Stomach (tissue), 9 donors: ENCODE measurements around the gene ELOVL7. TPM values are rescaled to one million over a fixed set of nuclear protein-coding genes. Genes with fewer than 3 reads are reported as not detected.

Experiments
- DNase-seq, 2 donors: peaks; one replicate each; pipeline versions ENCODE4 v3.0.0 to v3.0.0-alpha.2; 2013 to 2019
- H3K27ac ChIP-seq, 5 donors: fragments of 200-600 bp in 4 of 5; sonication (generic) in 4 of 5; one replicate each; pipeline ENCODE4 v1.5.1; 2013 to 2019; ENCODE audit warnings: mild to moderate bottlenecking in 1 of 5, moderate library complexity in 1 of 5
- H3K27me3 ChIP-seq, 3 donors: fragments of 200-600 bp; sonication (generic); one replicate each; pipeline ENCODE4 v1.5.1; 2017 to 2019; ENCODE audit warnings: mixed run types in 1 of 3
- H3K36me3 ChIP-seq, 4 donors: fragments of 200-600 bp; sonication (generic); 1 replicate in 3 of 4; 2 replicates in 1 of 4; pipeline ENCODE4 v1.5.1; 2016 to 2019
- H3K4me1 ChIP-seq, 4 donors: fragments of 200-600 bp; sonication (generic); one replicate each; pipeline ENCODE4 v1.5.1; 2016 to 2019
- H3K4me3 ChIP-seq, 4 donors: fragments of 200-600 bp; sonication (generic) in 3 of 4; one replicate each; pipeline ENCODE4 v1.5.1; 2016 to 2019; ENCODE audit warnings: mild to moderate bottlenecking in 1 of 4
- H3K9me3 ChIP-seq, 4 donors: fragments of 200-600 bp; sonication (generic); one replicate each; pipeline ENCODE4 v1.5.1; 2016 to 2019
- CTCF ChIP-seq, 7 experiments: fragments of 450-650 bp in 4 of 7; fragments of 200-600 bp in 3 of 7; sonication (generic) in 3 of 7; IDR thresholded peaks; one replicate each; pipeline ENCODE4 v1.5.1; 2016 to 2019; ENCODE audit warnings: antibody characterized with exemption in 7 of 7, control low read depth in 2 of 7, mild to moderate bottlenecking in 1 of 7
- EP300 ChIP-seq: sonication (generic); formaldehyde crosslinking; IDR thresholded peaks from one replicate; pipeline ENCODE4 v1.6.1; 2017; ENCODE audit warnings: antibody characterized with exemption
- POLR2A ChIP-seq, 4 donors: fragments of 450-650 bp; IDR thresholded peaks; one replicate each; pipeline ENCODE4 v1.6.1; 2016; ENCODE audit warnings: antibody characterized with exemption in 4 of 4, control low read depth in 2 of 4, mild to moderate bottlenecking in 1 of 4, moderate library complexity in 1 of 4
- POLR2AphosphoS5 ChIP-seq, 3 donors: sonication (generic); formaldehyde crosslinking; IDR thresholded peaks; one replicate each; pipeline ENCODE4 v1.6.1; 2016; ENCODE audit warnings: antibody characterized with exemption in 3 of 3
- WGBS, 5 donors: extraction: QIAGEN DNeasy Blood & Tissue Kit in 3 of 5; methylation state at CpG; one replicate each; pipeline versions ENCODE4 v1.1.5 to v1.1.7; 2013 to 2018; 5-methylcytosine and 5-hydroxymethylcytosine counted together
- intact Hi-C: fragments of 100-400 bp; cut with DNase I; formaldehyde crosslinking; loops from one replicate; pipeline ENCODE4 v1.15.1; 2023; ENCODE audit warnings: low total_unique reads
- polyA plus RNA-seq, 3 donors: library from polyadenylated mRNA; stranded (reverse); fragments of 200-250 nt; gene quantifications; one replicate each; pipeline ENCODE4 v1.2.3, GENCODE V29; 2013
- total RNA-seq, 5 donors: library from RNA; depleted of rRNA; stranded (reverse); fragments of >200 nt; gene quantifications; one replicate each; pipeline versions ENCODE4 v1.1.0 to v1.2.3, GENCODE V29; 2014 to 2016
- donor health status: healthy with polysubstance abuse.
- donor health status: Bipolar disorder and iron deficiency.
- donor health status: healthy.

ELOVL7 gene
- total and polyA plus RNA-seq, 8 donors: 0.31 to 12.7 (median 1.6) TPM; not detected in 2

- H3K27me3 ChIP-seq: no peaks in the 10 kb centered on the region
- no peak overlapping the region for H3K27ac ChIP-seq
- TF ChIP-seq POLR2AphosphoS5 (IDR thresholded peaks at IDR 0.05) (no peak), EP300 (no peak), POLR2A (IDR thresholded peaks at IDR 0.05) (no peak), CTCF (IDR thresholded peaks at IDR 0.05) (no peak)
- H3K36me3 ChIP-seq: no peaks in the 10 kb centered on the region
- H3K4me3 ChIP-seq: no peak overlapping the region
- intact Hi-C loops: no loop called here
- DNase-seq: no peak
- H3K4me1 ChIP-seq: peaks cover 0 to 7% (median 0%) of the 10 kb centered on the region in 4 donors
- 73 to 89% (median 80%) methylated on average over 5 of the region's 5 CpGs for WGBS, 5 donors
- no peaks in the 10 kb centered on the region for H3K9me3 ChIP-seq
These were observed 8.5 kb downstream of the ELOVL7 start for GRCh38 chr5:60835554-60835953.

- no peak for DNase-seq
- Histone ChIP-seq H3K36me3 (no peaks in the 10 kb centered on the region), H3K9me3 (no peaks in the 10 kb centered on the region), H3K27ac (no peak overlapping the region), H3K4me1 (peaks cover 0 to 7% (median 0%) of the 10 kb centered on the region in 4 donors), H3K27me3 (no peaks in the 10 kb centered on the region), H3K4me3 (no peak overlapping the region)
- TF ChIP-seq POLR2A (IDR thresholded peaks at IDR 0.05) (no peak), EP300 (no peak), POLR2AphosphoS5 (IDR thresholded peaks at IDR 0.05) (no peak), CTCF (IDR thresholded peaks at IDR 0.05) (no peak)
- intact Hi-C loops: no loop called here
These were observed 10.5 kb downstream of the ELOVL7 start for GRCh38 chr5:60833520-60833919.

DNA sequence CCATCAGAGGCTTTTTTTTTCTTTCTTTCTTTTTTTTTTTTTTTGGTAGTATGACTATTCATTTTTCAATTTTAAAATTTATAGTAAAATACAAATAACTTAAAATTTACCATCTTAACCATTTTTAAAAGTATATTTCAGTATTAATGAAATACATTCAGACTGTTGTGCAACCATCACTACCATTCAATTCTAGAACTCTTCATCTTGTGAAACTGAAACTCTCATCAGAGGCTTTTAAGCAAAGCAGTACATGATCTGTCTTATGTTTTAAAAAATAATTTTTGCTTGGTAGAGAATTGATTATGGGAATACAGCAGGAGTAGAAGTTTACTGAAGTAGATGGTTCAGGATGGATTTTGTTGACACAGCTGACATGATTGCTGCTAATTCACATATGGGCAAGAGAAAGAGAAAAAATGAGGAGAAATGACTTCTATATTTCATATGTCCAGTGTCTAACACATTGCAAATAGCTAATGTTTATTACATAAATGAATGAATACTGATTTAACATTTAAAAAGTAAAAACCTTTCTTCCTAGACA is 13.4 kb downstream of the ELOVL7 start:
- H3K27ac ChIP-seq: no peak overlapping the region
- no peaks in the 10 kb centered on the region for H3K4me1 ChIP-seq
- no peaks in the 10 kb centered on the region for H3K27me3 ChIP-seq
- no peaks in the 10 kb centered on the region for H3K9me3 ChIP-seq
- TF ChIP-seq POLR2A (IDR thresholded peaks at IDR 0.05): no peak
- no peak for TF ChIP-seq CTCF (IDR thresholded peaks at IDR 0.05)
- no peak for TF ChIP-seq POLR2AphosphoS5 (IDR thresholded peaks at IDR 0.05)
- TF ChIP-seq EP300: no peak
- H3K4me3 ChIP-seq: no peak overlapping the region
- intact Hi-C loops: no loop called here
- no peaks in the 10 kb centered on the region for H3K36me3 ChIP-seq
- no peak for DNase-seq

DNA sequence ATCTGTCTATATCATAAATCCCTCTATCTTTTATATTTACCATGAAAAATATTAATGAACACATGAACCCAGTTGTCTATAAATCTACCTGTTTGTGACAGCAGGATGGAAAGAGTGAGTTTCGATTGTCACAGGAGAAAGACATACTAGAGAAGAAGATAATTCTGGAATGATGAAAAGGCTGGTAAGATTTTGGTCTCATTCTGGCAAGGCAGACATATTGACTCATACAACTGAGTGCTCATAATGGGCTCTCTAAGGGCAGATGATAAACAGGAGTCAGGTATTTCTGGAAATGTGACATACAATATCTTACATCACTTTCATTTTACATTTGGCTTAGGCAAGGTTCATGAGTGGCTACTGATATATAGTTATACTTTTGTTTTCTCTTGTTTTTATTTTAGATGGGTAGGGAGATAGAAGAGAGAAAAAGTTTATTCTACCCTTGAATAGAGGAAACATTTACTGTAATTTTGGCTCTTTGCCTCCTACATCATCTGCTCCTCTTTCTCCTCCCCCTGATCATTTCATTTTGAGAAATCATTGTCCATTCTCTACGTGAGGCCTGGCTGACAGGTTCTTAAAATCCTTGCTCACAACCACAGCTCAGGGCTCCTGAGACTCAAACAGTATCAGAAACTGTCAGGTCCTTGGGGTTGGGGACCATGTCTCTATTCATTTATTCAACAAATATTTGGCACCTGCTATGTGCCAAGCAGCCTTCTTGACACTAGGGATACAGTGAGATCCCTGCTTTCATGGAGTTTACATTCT is 14.4 kb downstream of the ELOVL7 start:
- H3K4me1 ChIP-seq: no peaks in the 10 kb centered on the region
- H3K27ac ChIP-seq: no peak overlapping the region
- no peak for DNase-seq
- TF ChIP-seq POLR2A (IDR thresholded peaks at IDR 0.05): no peak
- no peak for TF ChIP-seq POLR2AphosphoS5 (IDR thresholded peaks at IDR 0.05)
- TF ChIP-seq CTCF (IDR thresholded peaks at IDR 0.05): no peak
- TF ChIP-seq EP300: no peak
- no peaks in the 10 kb centered on the region for H3K36me3 ChIP-seq
- no peaks in the 10 kb centered on the region for H3K9me3 ChIP-seq
- H3K4me3 ChIP-seq: no peak overlapping the region
- intact Hi-C loops: no loop called here
- no peaks in the 10 kb centered on the region for H3K27me3 ChIP-seq
- 75 to 85% (median 78%) methylated on average over 2 of the region's 2 CpGs for WGBS, 5 donors
